Loucy (cell line): ENCODE data around the gene FARSB.

Source experiments
- EZH2phosphoT487 ChIP-seq: fragments of 200-600 bp; IDR thresholded peaks from 2 replicates; pipeline ENCODE4 v1.6.1; 2018; ENCODE audit warnings: antibody characterized with exemption, mild to moderate bottlenecking, moderate library complexity, borderline replicate concordance
- TF ChIP-seq, protein P1 (sequence below): fragments of 200-600 bp; sonication (generic); conservative IDR thresholded peaks from 2 replicates; pipeline ENCODE4 v1.5.1; 2014; ENCODE audit warnings: mild to moderate bottlenecking, antibody characterized with exemption, low read length

DNA sequence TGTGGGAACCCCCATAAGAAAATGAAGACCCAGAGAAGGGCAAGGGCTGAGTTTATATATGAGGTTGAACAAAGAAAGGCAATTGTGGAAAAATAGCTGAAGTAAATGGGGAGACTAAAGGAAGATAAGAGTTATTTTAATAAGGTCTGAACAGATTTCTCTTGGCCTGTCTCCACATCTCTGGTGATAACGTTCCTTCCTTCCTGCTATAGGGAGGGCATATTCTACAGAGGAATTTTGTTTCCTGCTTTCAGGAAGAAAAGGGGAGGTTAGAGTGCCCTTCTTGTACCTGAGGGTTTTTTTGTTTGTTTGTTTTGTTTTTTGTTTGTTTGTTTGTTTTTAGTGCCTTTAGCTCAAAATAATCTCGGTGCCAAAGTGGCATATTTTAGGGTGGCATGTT is 47.2 kb upstream of the FARSB start:
- TF ChIP-seq, protein P1, sequence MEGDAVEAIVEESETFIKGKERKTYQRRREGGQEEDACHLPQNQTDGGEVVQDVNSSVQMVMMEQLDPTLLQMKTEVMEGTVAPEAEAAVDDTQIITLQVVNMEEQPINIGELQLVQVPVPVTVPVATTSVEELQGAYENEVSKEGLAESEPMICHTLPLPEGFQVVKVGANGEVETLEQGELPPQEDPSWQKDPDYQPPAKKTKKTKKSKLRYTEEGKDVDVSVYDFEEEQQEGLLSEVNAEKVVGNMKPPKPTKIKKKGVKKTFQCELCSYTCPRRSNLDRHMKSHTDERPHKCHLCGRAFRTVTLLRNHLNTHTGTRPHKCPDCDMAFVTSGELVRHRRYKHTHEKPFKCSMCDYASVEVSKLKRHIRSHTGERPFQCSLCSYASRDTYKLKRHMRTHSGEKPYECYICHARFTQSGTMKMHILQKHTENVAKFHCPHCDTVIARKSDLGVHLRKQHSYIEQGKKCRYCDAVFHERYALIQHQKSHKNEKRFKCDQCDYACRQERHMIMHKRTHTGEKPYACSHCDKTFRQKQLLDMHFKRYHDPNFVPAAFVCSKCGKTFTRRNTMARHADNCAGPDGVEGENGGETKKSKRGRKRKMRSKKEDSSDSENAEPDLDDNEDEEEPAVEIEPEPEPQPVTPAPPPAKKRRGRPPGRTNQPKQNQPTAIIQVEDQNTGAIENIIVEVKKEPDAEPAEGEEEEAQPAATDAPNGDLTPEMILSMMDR, result no peak
- TF ChIP-seq EZH2phosphoT487, result no peak
